Activated T-helper 1 cell treated with anti-CD3 and anti-CD28 coated beads, Interleukin-12 subunit alpha, Interleukin-12 subunit beta, Interleukin-2, Interleukin-4 antibody, amounts not matched to agents 30 ng/mL and 10 ng/mL and 1 ng/mL, durations not matched to agents 14 hours and 24 hours and 36 hours (primary cell): ENCODE data around the gene RIT1. TPM values are rescaled to one million over a fixed set of nuclear protein-coding genes. Genes with fewer than 3 reads are reported as not detected.

Source experiments
- DNase-seq: peaks from one replicate; pipeline ENCODE4 v3.0.0; 2021; ENCODE audit warnings: low spot score
- H3K27ac Mint-ChIP-seq: one replicate; pipeline ENCODE4 v1.8.0; 2021; ENCODE audit warnings: mild to moderate bottlenecking, mixed read lengths
- H3K27me3 Mint-ChIP-seq: one replicate; pipeline ENCODE4 v1.8.0; 2022; ENCODE audit warnings: mild to moderate bottlenecking, moderate library complexity, mixed read lengths; ENCODE audit not compliant: insufficient read depth
- H3K36me3 Mint-ChIP-seq: one replicate; pipeline ENCODE4 v1.8.0; 2021; ENCODE audit warnings: low read depth, mixed read lengths
- H3K4me1 Mint-ChIP-seq: one replicate; pipeline ENCODE4 v1.8.0; 2021; ENCODE audit warnings: low read depth, mixed read lengths
- H3K4me3 Mint-ChIP-seq: one replicate; pipeline ENCODE4 v1.8.0; 2021; ENCODE audit warnings: mild to moderate bottlenecking, moderate library complexity, mixed read lengths
- H3K9me3 Mint-ChIP-seq: one replicate; pipeline ENCODE4 v1.8.0; 2021; ENCODE audit warnings: mixed read lengths
- intact Hi-C: fragments of 100-400 bp; cut with micrococcal nuclease; formaldehyde crosslinking; loops from one replicate; pipeline ENCODE4 v1.15.1; 2024
- total RNA-seq: library from RNA; stranded (reverse); gene quantifications from 2 replicates; pipeline ENCODE4 v1.2.3, GENCODE V29; 2022

RIT1 gene
- total RNA-seq, 1 donor from 2014 or later = 22.3 TPM

GRCh38 chr1:155880251-155880650 lies 30.9 kb downstream of the RIT1 start:
- Mint-ChIP-seq H3K9me3 (no peaks in the 10 kb centered on the region), H3K27me3 (no peaks in the 10 kb centered on the region), H3K4me3 (no peak overlapping the region), H3K36me3 (peaks cover 17% of the 10 kb centered on the region), H3K4me1 (no peaks in the 10 kb centered on the region), H3K27ac (no peak overlapping the region)
- DNase-seq = no peak
- intact Hi-C loops = no loop called here

GRCh38 chr1:155877945-155878344 lies 33.2 kb downstream of the RIT1 start:
- no peak for DNase-seq
- H3K4me1 Mint-ChIP-seq = no peaks in the 10 kb centered on the region
- H3K36me3 Mint-ChIP-seq = peaks cover 15% of the 10 kb centered on the region
- H3K27me3 Mint-ChIP-seq = no peaks in the 10 kb centered on the region
- intact Hi-C loops = no loop called here
- H3K4me3 Mint-ChIP-seq = no peak overlapping the region
- no peaks in the 10 kb centered on the region for H3K9me3 Mint-ChIP-seq
- no peak overlapping the region for H3K27ac Mint-ChIP-seq

- Mint-ChIP-seq H3K9me3 (no peaks in the 10 kb centered on the region), H3K27ac (no peak overlapping the region), H3K36me3 (peaks cover 11% of the 10 kb centered on the region), H3K4me1 (no peaks in the 10 kb centered on the region), H3K4me3 (no peak overlapping the region), H3K27me3 (no peaks in the 10 kb centered on the region)
- intact Hi-C loops = no loop called here
- no peak for DNase-seq
These were observed 37.3 kb downstream of the RIT1 start for GRCh38 chr1:155873860-155874259.

GRCh38 chr1:155872527-155872926 lies 38.6 kb downstream of the RIT1 start:
- H3K4me3 Mint-ChIP-seq = no peak overlapping the region
- H3K9me3 Mint-ChIP-seq = no peaks in the 10 kb centered on the region
- no peak for DNase-seq
- no peak overlapping the region for H3K27ac Mint-ChIP-seq
- peaks cover 2% of the 10 kb centered on the region for H3K4me1 Mint-ChIP-seq
- H3K36me3 Mint-ChIP-seq = peaks cover 14% of the 10 kb centered on the region
- intact Hi-C loops = no loop called here
- no peaks in the 10 kb centered on the region for H3K27me3 Mint-ChIP-seq

GRCh38 chr1:155871390-155871789 lies 39.8 kb downstream of the RIT1 start:
- DNase-seq = no peak
- Mint-ChIP-seq H3K9me3 (no peaks in the 10 kb centered on the region), H3K36me3 (peaks cover 18% of the 10 kb centered on the region), H3K4me3 (no peak overlapping the region), H3K4me1 (peaks cover 5% of the 10 kb centered on the region), H3K27ac (no peak overlapping the region), H3K27me3 (no peaks in the 10 kb centered on the region)
- intact Hi-C loops = no loop called here

GRCh38 chr1:155867766-155868165 lies 43.4 kb downstream of the RIT1 start:
- no peak overlapping the region for H3K4me3 Mint-ChIP-seq
- H3K9me3 Mint-ChIP-seq = no peaks in the 10 kb centered on the region
- peaks cover 5% of the 10 kb centered on the region for H3K4me1 Mint-ChIP-seq
- peaks cover 18% of the 10 kb centered on the region for H3K36me3 Mint-ChIP-seq
- intact Hi-C loops = no loop called here
- H3K27ac Mint-ChIP-seq = no peak overlapping the region
- no peaks in the 10 kb centered on the region for H3K27me3 Mint-ChIP-seq
- DNase-seq = no peak

- DNase-seq = no peak
- intact Hi-C loops = no loop called here
- Mint-ChIP-seq H3K9me3 (no peaks in the 10 kb centered on the region), H3K36me3 (peaks cover 14% of the 10 kb centered on the region), H3K27ac (no peak overlapping the region), H3K4me1 (peaks cover 22% of the 10 kb centered on the region), H3K4me3 (no peak overlapping the region), H3K27me3 (no peaks in the 10 kb centered on the region)
These were observed 46.8 kb downstream of the RIT1 start for GRCh38 chr1:155864393-155864792.

- Mint-ChIP-seq H3K4me1 (peaks cover 38% of the 10 kb centered on the region), H3K36me3 (peaks cover 10% of the 10 kb centered on the region), H3K4me3 (no peak overlapping the region), H3K27ac (no peak overlapping the region), H3K27me3 (no peaks in the 10 kb centered on the region), H3K9me3 (no peaks in the 10 kb centered on the region)
- DNase-seq = no peak
- intact Hi-C loops = no loop called here
These were observed 49.3 kb downstream of the RIT1 start for GRCh38 chr1:155861896-155862295.

- peak overlapping the region; percentile 98 for H3K27ac Mint-ChIP-seq
- H3K4me3 Mint-ChIP-seq = peak overlapping the region; percentile 89
- H3K9me3 Mint-ChIP-seq = no peaks in the 10 kb centered on the region
- peaks cover 9% of the 10 kb centered on the region for H3K36me3 Mint-ChIP-seq
- intact Hi-C loops = no loop called here
- H3K27me3 Mint-ChIP-seq = no peaks in the 10 kb centered on the region
- H3K4me1 Mint-ChIP-seq = peaks cover 40% of the 10 kb centered on the region
- DNase-seq = no peak
These were observed 50.1 kb downstream of the RIT1 start for GRCh38 chr1:155860970-155861510.

GRCh38 chr1:155859881-155860871 lies 51.0 kb downstream of the RIT1 start:
- Mint-ChIP-seq H3K27me3 (no peaks in the 10 kb centered on the region), H3K36me3 (peaks cover 13% of the 10 kb centered on the region), H3K27ac (peak overlapping the region; percentile 98), H3K4me3 (peak overlapping the region; percentile 89), H3K4me1 (peaks cover 44% of the 10 kb centered on the region), H3K9me3 (no peaks in the 10 kb centered on the region)
- peak; percentile 64 for DNase-seq
- intact Hi-C loops = loop anchor here (1.0 to 10.0 kb wide), 11 partner anchors 51 to 882 kb away; partner anchors contain the start of genes ARHGEF2, HCN3, KHDC4 and MEF2D

- H3K27me3 Mint-ChIP-seq = no peaks in the 10 kb centered on the region
- no peaks in the 10 kb centered on the region for H3K9me3 Mint-ChIP-seq
- intact Hi-C loops = loop anchor here (1.0 to 10.0 kb wide), 11 partner anchors 52 to 883 kb away; partner anchors contain the start of genes ARHGEF2, HCN3, KHDC4 and MEF2D
- DNase-seq = peak; percentile 90
- peak within 1 kb of the TSS; percentile 98 for H3K27ac Mint-ChIP-seq
- H3K4me1 Mint-ChIP-seq = peaks cover 47% of the 10 kb centered on the region
- H3K36me3 Mint-ChIP-seq = peaks cover 19% of the 10 kb centered on the region
- peak within 1 kb of the TSS; percentile 89 for H3K4me3 Mint-ChIP-seq
These were observed 51.8 kb downstream of the RIT1 start, which contains the start of gene SYT11 for GRCh38 chr1:155859234-155859829. Gene SYT11 (plus strand): TSS chr1:155859567. CDS start chr1:155859762, 195 bp downstream.

GRCh38 chr1:155858800-155859233 lies 52.3 kb downstream of the RIT1 start:
- no peak for DNase-seq
- Mint-ChIP-seq H3K36me3 (peaks cover 19% of the 10 kb centered on the region), H3K9me3 (no peaks in the 10 kb centered on the region), H3K27me3 (no peaks in the 10 kb centered on the region), H3K27ac (peak overlapping the region; percentile 98), H3K4me3 (peak overlapping the region; percentile 89), H3K4me1 (peaks cover 47% of the 10 kb centered on the region)
- intact Hi-C loops = loop anchor here (1.0 to 10.0 kb wide), 11 partner anchors 52 to 883 kb away; partner anchors contain the start of genes ARHGEF2, HCN3, KHDC4 and MEF2D
